Choroid plexus epithelial cell (primary cell): ENCODE data around the gene GMDS.

Experiments used
- DNase-seq: peaks from one replicate; pipeline ENCODE4 v3.0.0-alpha.2; 2010; ENCODE audit warnings: low read depth
- H3K4me3 ChIP-seq: 2 replicates; pipeline ENCODE4 v1.5.1; 2011; ENCODE audit warnings: low read depth, mild to moderate bottlenecking, control low read depth, low read length, moderate library complexity
- TF ChIP-seq, protein P1 (sequence below): conservative IDR thresholded peaks from 2 replicates; pipeline ENCODE4 v1.5.1; 2011; ENCODE audit warnings: low read depth, mild to moderate bottlenecking, control low read depth, inconsistent platforms, low read length, moderate library complexity

GMDS gene

DNA sequence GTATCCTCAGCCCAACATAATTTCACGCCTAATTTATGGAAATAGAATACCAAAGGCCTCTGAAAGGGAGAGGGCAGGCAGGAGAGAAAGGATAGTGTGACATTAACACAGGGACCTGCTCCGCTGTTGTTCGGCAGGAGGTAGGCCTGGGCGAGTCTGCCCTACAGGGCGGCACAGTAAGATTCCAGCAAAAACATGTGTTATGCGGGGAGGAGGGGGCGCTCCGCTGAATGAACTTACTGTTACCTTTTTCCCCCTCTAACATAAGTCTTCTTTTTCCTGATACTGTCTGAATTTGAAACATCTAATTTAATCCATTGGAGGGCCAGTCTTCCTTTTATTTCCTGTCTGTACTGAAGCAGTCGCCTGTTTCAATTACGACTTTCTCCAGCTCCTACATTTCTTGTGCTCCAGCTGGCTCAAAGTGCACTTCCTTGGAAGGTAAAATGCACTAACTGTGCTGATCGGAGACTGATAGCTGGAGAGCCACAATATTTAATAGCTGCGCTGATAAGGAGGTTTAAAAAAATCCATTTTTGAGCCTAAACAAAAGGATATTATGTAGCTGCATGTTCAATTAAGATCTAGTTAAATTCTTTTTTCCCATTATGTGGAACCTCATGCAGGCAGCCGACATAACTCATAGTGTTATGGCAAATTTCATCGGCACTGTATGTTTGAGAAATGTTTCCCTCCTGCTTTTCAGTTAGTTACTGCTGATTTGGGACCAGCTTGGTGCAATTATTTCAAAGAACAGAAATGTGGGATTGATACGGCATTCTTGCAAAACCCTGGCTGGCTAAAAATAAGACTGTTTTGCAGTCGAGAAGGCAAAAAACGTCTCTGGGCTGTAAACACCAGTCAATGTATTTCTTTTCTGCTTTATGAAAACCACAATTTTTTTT is 442.7 kb downstream of the GMDS start:
- H3K4me3 ChIP-seq: peak overlapping the region; percentile 30
- TF ChIP-seq, protein P1, sequence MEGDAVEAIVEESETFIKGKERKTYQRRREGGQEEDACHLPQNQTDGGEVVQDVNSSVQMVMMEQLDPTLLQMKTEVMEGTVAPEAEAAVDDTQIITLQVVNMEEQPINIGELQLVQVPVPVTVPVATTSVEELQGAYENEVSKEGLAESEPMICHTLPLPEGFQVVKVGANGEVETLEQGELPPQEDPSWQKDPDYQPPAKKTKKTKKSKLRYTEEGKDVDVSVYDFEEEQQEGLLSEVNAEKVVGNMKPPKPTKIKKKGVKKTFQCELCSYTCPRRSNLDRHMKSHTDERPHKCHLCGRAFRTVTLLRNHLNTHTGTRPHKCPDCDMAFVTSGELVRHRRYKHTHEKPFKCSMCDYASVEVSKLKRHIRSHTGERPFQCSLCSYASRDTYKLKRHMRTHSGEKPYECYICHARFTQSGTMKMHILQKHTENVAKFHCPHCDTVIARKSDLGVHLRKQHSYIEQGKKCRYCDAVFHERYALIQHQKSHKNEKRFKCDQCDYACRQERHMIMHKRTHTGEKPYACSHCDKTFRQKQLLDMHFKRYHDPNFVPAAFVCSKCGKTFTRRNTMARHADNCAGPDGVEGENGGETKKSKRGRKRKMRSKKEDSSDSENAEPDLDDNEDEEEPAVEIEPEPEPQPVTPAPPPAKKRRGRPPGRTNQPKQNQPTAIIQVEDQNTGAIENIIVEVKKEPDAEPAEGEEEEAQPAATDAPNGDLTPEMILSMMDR: no peak
- peak; percentile 41 for DNase-seq

DNA sequence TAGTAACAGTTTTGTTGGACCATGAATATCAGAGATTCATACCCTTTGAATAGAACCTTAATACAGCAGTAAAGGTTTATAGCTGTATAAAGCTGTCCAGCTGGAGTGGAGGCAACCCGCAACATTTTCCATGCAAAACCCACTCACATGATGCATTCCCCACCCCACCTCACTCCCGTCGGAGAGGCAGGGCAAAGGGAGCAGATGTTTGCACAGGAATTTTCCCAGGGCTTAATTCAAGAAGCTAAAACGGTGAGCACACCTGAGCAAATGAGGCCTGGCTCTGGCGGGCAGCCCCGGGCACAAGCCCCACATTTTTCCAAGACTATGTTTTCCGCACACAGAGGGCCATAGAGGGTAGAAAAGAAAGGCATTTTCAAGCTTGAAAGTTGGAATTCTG is 444.0 kb downstream of the GMDS start:
- H3K4me3 ChIP-seq: no peak overlapping the region
- DNase-seq: no peak
- TF ChIP-seq, protein P1: no peak

DNA sequence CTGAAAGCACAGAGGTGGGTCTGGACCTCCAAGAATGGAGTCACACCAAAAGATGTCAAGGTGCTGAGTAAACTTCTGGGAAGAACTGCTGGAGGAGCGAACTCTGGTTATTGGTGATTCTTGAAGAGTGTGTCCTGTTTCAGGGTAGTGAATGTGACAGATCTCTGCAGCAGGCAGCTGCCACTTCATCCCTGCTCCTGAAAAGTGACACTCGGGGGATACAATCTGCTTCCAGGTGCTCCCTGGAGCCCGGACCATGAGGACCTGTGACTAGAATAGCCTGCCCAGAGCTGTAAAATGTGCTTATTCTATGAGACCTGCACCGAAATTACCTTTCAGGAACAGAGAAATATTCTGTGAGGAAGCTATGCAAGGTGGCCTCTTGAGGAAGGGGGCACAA is 444.6 kb downstream of the GMDS start:
- H3K4me3 ChIP-seq: no peak overlapping the region
- TF ChIP-seq, protein P1: no peak

DNA sequence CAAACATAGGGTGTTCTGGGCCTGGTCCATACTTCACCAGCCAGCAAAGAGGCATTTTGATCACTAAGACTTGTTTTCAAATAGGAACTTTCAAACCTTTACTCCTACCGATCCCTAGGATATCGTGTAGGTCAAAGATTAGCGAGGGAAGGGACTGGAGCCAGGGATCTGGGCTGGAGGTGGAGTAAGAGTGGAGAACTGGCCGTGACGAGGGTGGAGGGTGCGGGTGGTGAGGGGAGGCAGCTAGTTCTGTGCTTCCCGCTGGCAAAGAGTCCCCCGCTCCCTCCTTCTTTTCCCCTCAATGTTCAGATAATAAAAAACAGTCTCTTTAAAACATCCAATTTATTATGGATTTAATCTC is 446.5 kb downstream of the GMDS start:
- no peak overlapping the region for H3K4me3 ChIP-seq
- DNase-seq: no peak
- TF ChIP-seq, protein P1: no peak

More for the DNA sequence above, 444.6 kb downstream of the GMDS start:
- DNase-seq: no peak

DNA sequence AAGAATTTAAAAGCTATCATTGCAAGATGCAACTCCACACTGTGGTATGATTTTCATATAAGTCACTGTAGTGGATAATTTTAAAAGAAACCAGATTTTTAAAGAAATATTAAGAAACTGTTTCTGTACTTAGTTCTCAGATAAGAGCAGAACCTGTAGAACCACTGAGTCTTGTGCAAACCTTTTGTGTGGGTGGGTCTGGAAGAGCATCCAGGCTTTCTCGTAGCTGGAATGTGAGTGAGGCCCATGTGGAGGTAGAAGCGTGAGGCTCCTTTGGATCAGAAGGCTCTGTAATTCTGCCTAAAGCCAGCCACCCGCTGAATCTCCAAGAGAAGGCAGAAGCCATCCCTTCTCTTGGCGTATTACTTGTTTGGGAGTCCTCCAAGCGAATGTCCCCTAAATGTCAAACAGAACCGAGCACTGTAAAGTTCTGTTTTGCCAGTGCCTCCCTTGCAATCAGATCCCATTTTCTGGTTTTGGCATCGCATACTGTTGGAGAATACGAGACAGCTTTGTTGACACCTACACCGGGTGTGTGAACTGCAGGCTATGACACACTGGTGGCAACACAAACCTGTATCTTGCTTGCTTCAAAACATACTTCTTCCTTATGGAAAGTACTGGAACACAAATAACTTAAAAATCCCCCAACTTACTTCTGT is 447.0 kb downstream of the GMDS start:
- TF ChIP-seq, protein P1: no peak
- no peak overlapping the region for H3K4me3 ChIP-seq
- peak; percentile 27 for DNase-seq

DNA sequence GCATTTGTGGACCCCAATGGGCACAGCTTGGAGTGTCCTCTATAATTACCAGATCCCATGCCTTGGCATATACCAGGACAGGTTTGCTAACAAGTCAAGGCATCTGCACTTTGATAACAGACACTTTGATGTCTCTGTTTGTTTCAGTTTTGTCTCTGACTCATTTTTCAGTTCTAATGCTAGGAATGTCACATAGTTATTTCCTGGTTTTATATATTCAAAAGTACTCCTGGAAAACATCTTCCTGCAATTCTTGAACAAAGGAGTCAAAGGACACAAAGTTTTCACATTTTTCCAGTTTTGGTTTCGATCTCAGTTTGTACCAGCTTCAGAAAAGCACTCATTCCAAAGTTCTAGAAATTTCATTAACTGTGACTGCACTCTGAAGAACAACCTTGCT is 447.6 kb downstream of the GMDS start:
- TF ChIP-seq, protein P1: no peak
- no peak overlapping the region for H3K4me3 ChIP-seq
- peak; percentile 61 for DNase-seq
